Measurements from ENCODE around the gene P2RY4. TPM values are rescaled to one million over a fixed set of nuclear protein-coding genes. Genes with fewer than 3 reads are reported as not detected.
"Not testable (repeated sequence)": the region's sequence is repeated elsewhere in the genome, so short reads cannot be mapped to it uniquely, and the experiment has no call there.

Gene P2RY4
- total and polyA plus RNA-seq, 9 donors: 0.09 to 0.27 (median 0.18) TPM; not detected in 3

- H3K27me3 ChIP-seq (ENCODE audit: control insufficient read depth, insufficient read depth, low read length); DNase-seq; H3K36me3 ChIP-seq (ENCODE audit: control insufficient read depth, insufficient read depth, low read length); H3K4me3 ChIP-seq (ENCODE audit: low read length); H3K9me3 ChIP-seq (replicated peaks; ENCODE audit: control insufficient read depth, low read depth, low read length); H3K27ac ChIP-seq (ENCODE audit: low read length); H3K4me1 ChIP-seq (ENCODE audit: control insufficient read depth, insufficient read depth, low read length): not testable (repeated sequence)
- 76% methylated on average over 5 of the region's 7 CpGs for WGBS (ENCODE audit: insufficient coverage)
These were observed 14.0 kb upstream of the P2RY4 start for GRCh38 chrX:70274029-70274428.

GRCh38 chrX:70268034-70268433, 8.0 kb upstream of the P2RY4 start, which contains the start of gene ARR3:
Gene ARR3 (plus strand): TSS chrX:70268334. CDS start chrX:70269386, 1,052 bp downstream.
- H3K9me3 ChIP-seq (replicated peaks; ENCODE audit: control insufficient read depth, low read depth, low read length): no peaks in the 10 kb centered on the region
- DNase-seq: no peak
- H3K36me3 ChIP-seq (ENCODE audit: control insufficient read depth, insufficient read depth, low read length): no peaks in the 10 kb centered on the region
- H3K27me3 ChIP-seq (ENCODE audit: control insufficient read depth, insufficient read depth, low read length): peaks cover 5% of the 10 kb centered on the region
- H3K4me3 ChIP-seq (ENCODE audit: low read length): no peak within 1 kb of the TSS
- H3K27ac ChIP-seq (ENCODE audit: low read length): no peak within 1 kb of the TSS
- no peaks in the 10 kb centered on the region for H3K4me1 ChIP-seq (ENCODE audit: control insufficient read depth, insufficient read depth, low read length)

- Histone ChIP-seq H3K36me3 (ENCODE audit: control insufficient read depth, insufficient read depth, low read length) (no peaks in the 10 kb centered on the region), H3K4me3 (ENCODE audit: low read length) (no peak overlapping the region), H3K27me3 (ENCODE audit: control insufficient read depth, insufficient read depth, low read length) (peaks cover 13% of the 10 kb centered on the region), H3K4me1 (ENCODE audit: control insufficient read depth, insufficient read depth, low read length) (no peaks in the 10 kb centered on the region), H3K9me3 (replicated peaks; ENCODE audit: control insufficient read depth, low read depth, low read length) (no peaks in the 10 kb centered on the region), H3K27ac (ENCODE audit: low read length) (no peak overlapping the region)
- DNase-seq: no peak
- whole genome bisulfite sequencing (ENCODE audit: insufficient coverage): 70% methylated on average over 1 of the region's 3 CpGs
These were observed 4.8 kb upstream of the P2RY4 start for GRCh38 chrX:70264784-70265183.

- peaks cover 13% of the 10 kb centered on the region for H3K27me3 ChIP-seq (ENCODE audit: control insufficient read depth, insufficient read depth, low read length)
- DNase-seq: peak; percentile 4
- H3K4me1 ChIP-seq (ENCODE audit: control insufficient read depth, insufficient read depth, low read length): no peaks in the 10 kb centered on the region
- H3K27ac ChIP-seq (ENCODE audit: low read length): no peak overlapping the region
- H3K4me3 ChIP-seq (ENCODE audit: low read length): no peak overlapping the region
- H3K36me3 ChIP-seq (ENCODE audit: control insufficient read depth, insufficient read depth, low read length): no peaks in the 10 kb centered on the region
- WGBS (ENCODE audit: insufficient coverage): 14% methylated on average over 7 of the region's 7 CpGs
- H3K9me3 ChIP-seq (replicated peaks; ENCODE audit: control insufficient read depth, low read depth, low read length): no peaks in the 10 kb centered on the region
These were observed 3.1 kb upstream of the P2RY4 start for GRCh38 chrX:70262952-70263567.

GRCh38 chrX:70257423-70258288, 2.3 kb downstream of the P2RY4 start:
- H3K36me3 ChIP-seq (ENCODE audit: control insufficient read depth, insufficient read depth, low read length): no peaks in the 10 kb centered on the region
- peaks cover 7% of the 10 kb centered on the region for H3K27me3 ChIP-seq (ENCODE audit: control insufficient read depth, insufficient read depth, low read length)
- 71% methylated on average over 2 of the region's 5 CpGs for WGBS (ENCODE audit: insufficient coverage)
- no peak for DNase-seq
- no peak overlapping the region for H3K27ac ChIP-seq (ENCODE audit: low read length)
- no peak overlapping the region for H3K4me3 ChIP-seq (ENCODE audit: low read length)
- no peaks in the 10 kb centered on the region for H3K9me3 ChIP-seq (replicated peaks; ENCODE audit: control insufficient read depth, low read depth, low read length)
- no peaks in the 10 kb centered on the region for H3K4me1 ChIP-seq (ENCODE audit: control insufficient read depth, insufficient read depth, low read length)

GRCh38 chrX:70255452-70255851, 4.6 kb downstream of the P2RY4 start:
- Histone ChIP-seq H3K4me3 (ENCODE audit: low read length) (no peak overlapping the region), H3K36me3 (ENCODE audit: control insufficient read depth, insufficient read depth, low read length) (no peaks in the 10 kb centered on the region), H3K27ac (ENCODE audit: low read length) (no peak overlapping the region), H3K4me1 (ENCODE audit: control insufficient read depth, insufficient read depth, low read length) (no peaks in the 10 kb centered on the region), H3K27me3 (ENCODE audit: control insufficient read depth, insufficient read depth, low read length) (peaks cover 2% of the 10 kb centered on the region), H3K9me3 (replicated peaks; ENCODE audit: control insufficient read depth, low read depth, low read length) (no peaks in the 10 kb centered on the region)
- DNase-seq: peak; percentile 46
- no CpG with 5 or more reads among the region's 2 CpGs for WGBS (ENCODE audit: insufficient coverage)

GRCh38 chrX:70254909-70255308, 5.1 kb downstream of the P2RY4 start:
- H3K9me3 ChIP-seq (replicated peaks; ENCODE audit: control insufficient read depth, low read depth, low read length): no peaks in the 10 kb centered on the region
- H3K27me3 ChIP-seq (ENCODE audit: control insufficient read depth, insufficient read depth, low read length): peaks cover 2% of the 10 kb centered on the region
- no peak for DNase-seq
- WGBS (ENCODE audit: insufficient coverage): 40% methylated on average over 2 of the region's 3 CpGs
- H3K4me3 ChIP-seq (ENCODE audit: low read length): no peak overlapping the region
- H3K36me3 ChIP-seq (ENCODE audit: control insufficient read depth, insufficient read depth, low read length): no peaks in the 10 kb centered on the region
- H3K27ac ChIP-seq (ENCODE audit: low read length): no peak overlapping the region
- H3K4me1 ChIP-seq (ENCODE audit: control insufficient read depth, insufficient read depth, low read length): no peaks in the 10 kb centered on the region

- no peak for DNase-seq
- WGBS (ENCODE audit: insufficient coverage): 90% methylated on average over 1 of the region's 1 CpG
- H3K27me3 ChIP-seq (ENCODE audit: control insufficient read depth, insufficient read depth, low read length): peaks cover 2% of the 10 kb centered on the region
- H3K4me3 ChIP-seq (ENCODE audit: low read length): no peak overlapping the region
- no peaks in the 10 kb centered on the region for H3K4me1 ChIP-seq (ENCODE audit: control insufficient read depth, insufficient read depth, low read length)
- H3K36me3 ChIP-seq (ENCODE audit: control insufficient read depth, insufficient read depth, low read length): no peaks in the 10 kb centered on the region
- no peak overlapping the region for H3K27ac ChIP-seq (ENCODE audit: low read length)
- H3K9me3 ChIP-seq (replicated peaks; ENCODE audit: control insufficient read depth, low read depth, low read length): no peaks in the 10 kb centered on the region
These were observed 6.0 kb downstream of the P2RY4 start for GRCh38 chrX:70254063-70254400.

GRCh38 chrX:70253377-70254062, 6.5 kb downstream of the P2RY4 start:
- Histone ChIP-seq H3K27me3 (ENCODE audit: control insufficient read depth, insufficient read depth, low read length) (peaks cover 4% of the 10 kb centered on the region), H3K4me1 (ENCODE audit: control insufficient read depth, insufficient read depth, low read length) (no peaks in the 10 kb centered on the region), H3K27ac (ENCODE audit: low read length) (no peak overlapping the region), H3K36me3 (ENCODE audit: control insufficient read depth, insufficient read depth, low read length) (no peaks in the 10 kb centered on the region), H3K4me3 (ENCODE audit: low read length) (no peak overlapping the region), H3K9me3 (replicated peaks; ENCODE audit: control insufficient read depth, low read depth, low read length) (no peaks in the 10 kb centered on the region)
- no peak for DNase-seq
- WGBS (ENCODE audit: insufficient coverage): no CpG with 5 or more reads among the region's 3 CpGs

GRCh38 chrX:70252491-70252890, 7.5 kb downstream of the P2RY4 start:
- no peak overlapping the region for H3K4me3 ChIP-seq (ENCODE audit: low read length)
- H3K27ac ChIP-seq (ENCODE audit: low read length): no peak overlapping the region
- no peaks in the 10 kb centered on the region for H3K9me3 ChIP-seq (replicated peaks; ENCODE audit: control insufficient read depth, low read depth, low read length)
- no peaks in the 10 kb centered on the region for H3K4me1 ChIP-seq (ENCODE audit: control insufficient read depth, insufficient read depth, low read length)
- no peaks in the 10 kb centered on the region for H3K36me3 ChIP-seq (ENCODE audit: control insufficient read depth, insufficient read depth, low read length)
- H3K27me3 ChIP-seq (ENCODE audit: control insufficient read depth, insufficient read depth, low read length): peaks cover 6% of the 10 kb centered on the region
- no peak for DNase-seq
- 72% methylated on average over 1 of the region's 2 CpGs for WGBS (ENCODE audit: insufficient coverage)
